Brain microvascular endothelial cell (primary cell): ENCODE results near the gene ZNF138.

Experiments used
- DNase-seq: peaks from one replicate; pipeline ENCODE4 v3.0.0-alpha.2; 2020
- H3K27ac ChIP-seq: fragments of 250-450 bp; sonication (Bioruptor Pico); 2 replicates; pipeline ENCODE4 v1.5.1; 2020; ENCODE audit warnings: mild to moderate bottlenecking, moderate library complexity
- H3K27me3 ChIP-seq: fragments of 250-450 bp; sonication (Bioruptor Pico); replicated peaks from 2 replicates; pipeline ENCODE4 v1.5.1; 2020; ENCODE audit warnings: mild to moderate bottlenecking
- H3K36me3 ChIP-seq: fragments of 250-450 bp; sonication (Bioruptor Pico); replicated peaks from 2 replicates; pipeline ENCODE4 v1.5.1; 2020; ENCODE audit warnings: mild to moderate bottlenecking
- H3K4me3 ChIP-seq: 2 replicates; pipeline ENCODE4 v1.5.1; 2011; ENCODE audit warnings: low read depth, mild to moderate bottlenecking, control low read depth, low read length, moderate library complexity
- CTCF ChIP-seq: IDR thresholded peaks from 2 replicates; pipeline ENCODE4 v1.5.1; 2011; ENCODE audit warnings: low read depth, mild to moderate bottlenecking, moderate library complexity, low read length, control low read depth, inconsistent platforms; ENCODE audit errors: missing control alignments
- in situ Hi-C: cut with HindIII; loops from 2 replicates; pipeline ENCODE4 v1.10.0; 2017; ENCODE audit warnings: low sequenced_read_pairs, low pct_ligation_motif_present

Gene ZNF138

GRCh38 chr7:64867863-64868440 is 73.7 kb downstream of the ZNF138 start:
- no peaks in the 10 kb centered on the region for H3K27me3 ChIP-seq
- DNase-seq, result no peak
- no peak overlapping the region for H3K27ac ChIP-seq
- in situ Hi-C loops, result no loop called here
- no peak overlapping the region for H3K4me3 ChIP-seq
- H3K36me3 ChIP-seq, result no peaks in the 10 kb centered on the region
- TF ChIP-seq CTCF, result no peak

DNA sequence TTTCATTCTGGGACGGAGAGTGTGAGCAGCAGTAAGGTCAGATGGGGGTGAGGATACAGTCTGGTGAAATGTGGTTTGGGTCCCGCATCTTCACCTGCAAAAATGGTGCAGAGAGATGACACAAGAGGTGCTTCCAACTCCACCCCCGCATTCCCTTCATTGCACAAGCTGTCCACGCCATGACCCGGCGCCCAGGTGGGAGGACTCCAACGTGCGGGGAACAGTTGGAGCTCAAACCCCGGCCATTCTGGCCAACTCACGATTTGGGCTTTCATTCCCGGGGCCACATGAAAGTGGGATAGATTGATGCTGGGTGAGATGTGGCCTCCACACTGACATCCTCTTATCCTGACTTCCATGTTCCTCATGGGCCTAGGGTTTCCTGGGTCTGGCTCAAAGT is 74.3 kb downstream of the ZNF138 start:
- no peak for DNase-seq
- Histone ChIP-seq H3K36me3 (no peaks in the 10 kb centered on the region), H3K27ac (no peak overlapping the region), H3K27me3 (no peaks in the 10 kb centered on the region), H3K4me3 (no peak overlapping the region)
- in situ Hi-C loops, result no loop called here
- TF ChIP-seq CTCF, result no peak

DNA sequence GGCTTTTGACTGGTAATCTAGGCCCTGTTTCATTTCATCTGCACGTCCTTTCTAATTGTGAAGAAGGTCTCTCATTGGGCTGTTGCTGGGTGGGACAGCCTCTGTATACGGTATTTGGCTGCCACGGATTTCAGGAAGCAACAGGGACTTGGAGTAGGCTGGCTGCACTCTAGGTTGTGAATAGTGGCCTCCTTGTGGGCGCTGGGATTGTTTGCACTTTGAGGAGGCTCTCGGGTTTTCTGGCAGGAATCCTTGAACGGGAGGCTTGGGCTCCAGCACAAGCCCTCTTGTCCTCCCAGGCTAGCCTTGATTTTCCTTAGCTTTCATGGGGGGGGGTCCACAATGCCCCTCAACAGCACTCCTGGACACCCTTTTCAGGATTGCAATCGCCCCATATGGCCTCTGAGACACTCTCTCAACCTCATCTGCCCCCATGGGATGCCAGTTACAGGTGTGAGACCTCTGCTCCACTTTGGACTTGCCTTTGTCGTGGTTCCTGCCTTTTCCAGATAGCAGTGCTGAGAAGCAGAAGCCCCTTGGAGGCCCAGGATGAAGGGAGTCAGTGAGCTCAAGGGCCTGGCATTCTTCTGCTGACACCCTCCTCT is 75.0 kb downstream of the ZNF138 start:
- no peak overlapping the region for H3K4me3 ChIP-seq
- in situ Hi-C loops, result no loop called here
- H3K27me3 ChIP-seq, result no peaks in the 10 kb centered on the region
- no peaks in the 10 kb centered on the region for H3K36me3 ChIP-seq
- no peak for DNase-seq
- H3K27ac ChIP-seq, result no peak overlapping the region
- TF ChIP-seq CTCF, result no peak

DNA sequence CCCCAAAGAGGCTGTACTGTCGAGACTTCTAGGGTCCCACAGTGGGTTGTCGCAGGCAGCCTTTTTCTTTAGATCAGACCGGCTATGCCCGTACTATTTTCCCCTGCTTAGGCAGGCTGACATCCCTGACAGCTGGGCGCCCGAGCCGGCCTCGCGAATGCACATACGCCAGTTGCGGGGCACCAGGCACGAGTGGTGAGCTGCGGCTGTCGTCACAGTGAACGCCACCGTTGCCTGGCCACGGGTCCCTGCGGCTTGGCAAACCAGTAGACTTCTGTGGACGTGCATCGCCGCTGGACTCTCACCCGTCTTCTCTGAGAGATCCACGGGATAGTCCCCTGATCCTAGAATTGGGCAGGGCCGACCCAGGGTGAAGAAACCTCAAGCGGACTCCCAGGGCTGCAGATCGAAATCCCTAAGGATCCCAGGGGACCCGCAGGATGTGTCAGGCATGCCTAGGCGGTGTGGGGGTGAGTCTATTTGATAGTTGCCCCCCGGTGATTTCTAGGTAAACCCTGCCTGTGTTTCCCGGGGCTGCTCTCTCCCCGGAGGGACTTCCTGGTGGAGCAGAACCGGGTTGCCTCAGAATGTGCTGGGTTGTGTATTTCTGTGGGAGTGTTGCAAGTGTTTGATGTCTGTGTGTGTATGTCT is 75.8 kb downstream of the ZNF138 start:
- no peak for TF ChIP-seq CTCF

GRCh38 chr7:64870656-64871055 is 76.4 kb downstream of the ZNF138 start:
- Histone ChIP-seq H3K36me3 (no peaks in the 10 kb centered on the region), H3K4me3 (no peak overlapping the region), H3K27me3 (no peaks in the 10 kb centered on the region), H3K27ac (no peak overlapping the region)
- no peak for DNase-seq
- in situ Hi-C loops, result no loop called here
- no peak for TF ChIP-seq CTCF

More for the DNA sequence above, 75.8 kb downstream of the ZNF138 start:
- H3K27ac ChIP-seq, result no peak overlapping the region
- in situ Hi-C loops, result no loop called here
- no peaks in the 10 kb centered on the region for H3K36me3 ChIP-seq
- no peak overlapping the region for H3K4me3 ChIP-seq
- no peak for DNase-seq
- H3K27me3 ChIP-seq, result no peaks in the 10 kb centered on the region
